ENCODE data around the gene STAT1. TPM values are rescaled to one million over a fixed set of nuclear protein-coding genes. Genes with fewer than 3 reads are reported as not detected.

Gene STAT1
- total RNA-seq, 2 donors from 2014 or later = 57.9 to 88.4 TPM

DNA sequence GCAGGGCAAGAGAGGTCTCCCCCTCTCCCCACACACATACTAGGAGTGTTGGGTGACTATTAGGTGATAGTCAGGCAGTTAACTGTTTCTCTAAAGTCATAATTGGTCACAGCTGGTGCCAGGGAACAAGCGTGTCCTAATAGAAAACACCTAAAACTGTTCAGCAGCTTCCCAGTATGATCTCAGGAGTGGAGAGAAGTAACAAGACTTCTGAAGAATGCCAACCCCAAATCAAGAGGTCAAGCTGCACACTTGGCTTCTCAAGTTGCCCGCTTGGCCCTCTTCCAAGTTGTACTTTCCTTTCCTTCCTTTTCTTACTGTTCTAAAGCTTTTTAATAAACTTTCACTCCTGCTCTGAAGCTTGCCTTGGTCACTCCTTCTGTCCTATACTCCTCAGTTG lies 22.4 kb upstream of the STAT1 start:
- DNase-seq (ENCODE audit: low spot score) = no peak
- intact Hi-C loops (cut with DNase I) = no loop called here

GRCh38 chr2:191032588-191033429 lies 18.8 kb upstream of the STAT1 start:
- DNase-seq (ENCODE audit: low spot score) = no peak
- intact Hi-C loops (cut with DNase I) = loop anchor here in 1 of 2 donors (5.0 kb wide), 1 partner anchor 256 kb away; no protein-coding TSS in a partner anchor

GRCh38 chr2:191031256-191031655 lies 17.3 kb upstream of the STAT1 start:
- intact Hi-C loops (cut with DNase I) = loop anchor here in 1 of 2 donors (5.0 kb wide), 1 partner anchor 254 kb away; no protein-coding TSS in a partner anchor
- DNase-seq (ENCODE audit: low spot score) = no peak

DNA sequence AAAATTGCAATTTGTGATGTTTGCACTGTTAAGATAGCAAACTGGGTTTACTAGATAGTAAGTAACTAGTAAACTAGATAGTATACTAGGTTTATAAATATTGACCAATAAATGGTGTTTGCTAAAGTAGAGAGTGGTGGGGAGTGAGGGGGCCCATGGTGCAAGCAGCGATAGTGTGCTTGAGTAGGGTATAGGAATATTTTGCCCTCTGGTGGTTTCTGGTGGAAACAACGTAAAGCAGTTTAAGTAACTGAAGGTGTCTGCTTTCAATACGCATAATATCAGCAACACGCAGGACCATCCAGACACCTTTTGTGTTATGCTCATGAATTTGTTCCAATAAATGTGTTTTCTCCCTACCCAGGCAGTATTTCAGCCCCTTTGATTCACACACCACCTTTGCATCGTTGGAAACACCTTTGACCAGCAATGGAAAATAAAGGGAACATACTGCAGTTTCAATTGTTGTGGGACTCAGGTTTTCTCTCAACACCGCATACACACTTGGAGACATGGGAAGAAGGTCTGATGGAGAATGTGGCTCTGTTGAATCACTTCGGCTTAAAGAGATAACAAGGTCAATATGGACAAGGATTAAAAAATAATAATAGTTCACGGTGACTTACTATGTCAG lies 16.7 kb upstream of the STAT1 start:
- DNase-seq (ENCODE audit: low spot score) = no peak
- intact Hi-C loops (cut with DNase I) = loop anchor here in 1 of 2 donors (5.0 kb wide), 1 partner anchor 253 kb away; no protein-coding TSS in a partner anchor

DNA sequence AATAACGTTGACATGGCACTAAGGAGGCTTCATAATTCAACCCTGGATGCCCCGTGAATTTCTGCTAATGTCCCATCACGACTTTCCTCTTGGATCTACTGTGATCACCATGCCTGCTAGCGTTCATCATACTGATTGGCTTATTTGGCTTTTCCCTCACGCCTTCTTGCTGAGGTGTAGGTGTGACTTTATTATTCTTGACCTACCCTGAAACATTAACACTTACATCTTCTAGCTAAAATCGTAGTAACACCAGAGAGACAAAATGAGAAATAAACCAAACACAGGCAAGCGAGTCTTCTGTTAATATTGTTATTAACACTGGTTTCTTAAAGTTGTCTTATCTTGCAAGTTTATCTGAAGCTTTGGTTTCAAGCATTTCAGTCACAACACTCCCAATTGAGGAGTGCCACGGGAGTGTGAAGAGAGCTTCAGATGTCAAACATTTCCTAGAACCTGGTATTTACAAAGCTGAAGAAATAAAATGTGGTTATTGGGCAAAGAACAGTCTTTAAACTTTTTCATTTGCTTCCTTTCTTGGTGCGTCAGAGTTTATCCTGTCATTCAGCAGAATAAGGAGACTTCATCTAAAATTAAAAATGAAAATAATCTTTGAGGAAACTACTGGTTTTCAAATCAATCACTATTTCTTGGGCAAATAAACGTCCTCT lies 15.4 kb upstream of the STAT1 start:
- intact Hi-C loops (cut with DNase I) = loop anchor here in 1 of 2 donors (10.0 kb wide), 1 partner anchor 245 kb away; no protein-coding TSS in a partner anchor
- no peak for DNase-seq (ENCODE audit: low spot score)

DNA sequence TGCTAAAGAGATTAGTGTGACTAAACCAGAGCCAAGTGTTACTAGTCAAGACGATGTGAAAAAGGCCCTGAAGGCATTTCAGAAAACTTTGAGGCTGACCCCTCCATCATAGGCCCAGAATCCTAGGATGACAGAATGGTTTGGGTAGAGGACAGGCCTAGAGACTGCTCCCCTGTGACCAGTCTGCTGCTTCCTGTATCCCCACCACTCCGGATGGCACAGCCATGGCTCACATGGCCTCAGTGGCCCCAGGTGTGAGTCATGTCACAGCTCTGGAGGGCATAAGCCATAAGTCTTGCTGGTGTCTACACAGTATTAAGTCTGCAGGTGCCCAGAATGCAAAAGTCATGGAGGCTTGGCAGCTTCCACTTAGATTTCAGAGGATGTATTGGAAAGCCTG lies 12.4 kb upstream of the STAT1 start:
- intact Hi-C loops (cut with DNase I) = loop anchor here in 1 of 2 donors (10.0 kb wide), 1 partner anchor 242 kb away; no protein-coding TSS in a partner anchor
- no peak for DNase-seq (ENCODE audit: low spot score)

GRCh38 chr2:191025135-191025534 lies 11.2 kb upstream of the STAT1 start:
- DNase-seq (ENCODE audit: low spot score) = no peak
- intact Hi-C loops (cut with DNase I) = loop anchor here in 1 of 2 donors (10.0 kb wide), 1 partner anchor 240 kb away; no protein-coding TSS in a partner anchor

DNA sequence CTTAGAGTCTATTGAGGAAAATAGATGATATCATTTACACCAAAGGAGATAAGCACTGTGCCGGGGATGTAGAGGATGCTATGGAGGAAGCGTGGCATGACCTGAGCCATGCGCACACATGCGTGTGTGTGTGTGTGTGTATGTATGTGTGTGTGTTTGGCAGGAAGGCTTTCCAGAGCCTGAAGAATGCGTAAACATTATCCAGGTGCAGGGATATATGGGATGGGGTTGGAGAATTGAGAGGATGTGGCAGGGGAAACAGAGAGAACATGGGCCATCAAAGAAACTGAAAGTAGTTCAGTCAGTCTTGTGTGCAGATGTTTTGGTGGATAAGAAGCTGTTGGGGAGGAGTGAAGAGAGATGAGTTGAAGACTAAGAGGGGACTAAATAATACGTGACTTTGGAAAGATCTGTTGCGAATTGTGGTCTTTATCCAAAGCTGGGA lies 9.3 kb upstream of the STAT1 start:
- no peak for DNase-seq (ENCODE audit: low spot score)
- intact Hi-C loops (cut with DNase I) = loop anchor here in 1 of 2 donors (10.0 kb wide), 1 partner anchor 238 kb away; no protein-coding TSS in a partner anchor

GRCh38 chr2:191020742-191021381 lies 6.9 kb upstream of the STAT1 start:
- intact Hi-C loops (cut with DNase I) = loop anchor here in 1 of 2 donors (10.0 kb wide), 1 partner anchor 236 kb away; no protein-coding TSS in a partner anchor
- DNase-seq (ENCODE audit: low spot score) = no peak

GRCh38 chr2:191020221-191020741 lies 6.3 kb upstream of the STAT1 start:
- intact Hi-C loops (cut with DNase I) = loop anchor here in 1 of 2 donors (10.0 kb wide), 1 partner anchor 235 kb away; no protein-coding TSS in a partner anchor
- peak; percentile 97 for DNase-seq (ENCODE audit: low spot score)

DNA sequence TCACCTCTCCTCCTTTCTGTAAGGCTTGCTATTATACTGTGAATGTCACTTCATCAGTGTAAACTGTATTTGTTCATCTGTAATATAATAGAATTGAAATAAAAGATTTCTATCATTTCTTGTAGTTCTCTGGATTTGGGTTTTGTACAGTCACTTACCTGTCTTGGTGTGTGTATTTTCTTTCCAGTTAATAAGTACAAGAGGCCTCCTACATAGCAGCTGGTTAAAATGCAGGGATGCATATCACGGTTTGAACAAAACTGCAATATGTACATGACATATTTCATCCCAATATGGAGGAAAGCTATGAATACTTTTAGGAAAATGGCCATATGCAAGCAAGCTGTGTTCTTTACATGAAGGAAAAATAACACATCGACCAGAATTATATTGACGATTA lies 5.4 kb upstream of the STAT1 start:
- DNase-seq (ENCODE audit: low spot score) = no peak
- intact Hi-C loops (cut with DNase I) = no loop called here

DNA sequence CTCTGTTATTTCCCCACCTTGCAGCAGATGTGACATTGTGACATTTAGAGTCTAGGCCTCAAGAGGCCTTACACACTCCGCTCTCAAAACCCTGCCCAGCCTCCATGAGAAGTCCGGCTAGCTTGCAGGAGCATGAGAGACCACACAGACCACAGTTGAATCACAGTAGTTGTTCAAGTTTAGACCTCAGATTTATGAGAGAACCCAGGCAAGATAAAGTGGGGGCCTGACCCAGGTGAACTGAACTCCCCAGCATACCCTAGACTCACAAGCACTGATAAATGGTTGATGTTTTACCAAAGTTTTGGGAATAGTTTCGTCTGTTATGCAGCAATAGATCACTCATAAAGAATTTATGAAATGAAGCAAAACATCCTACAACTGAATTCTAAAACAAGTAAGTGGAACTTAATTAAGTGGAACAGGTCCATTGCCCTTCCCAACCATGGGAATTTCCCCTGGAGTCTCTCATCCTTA lies 4.7 kb upstream of the STAT1 start:
- intact Hi-C loops (cut with DNase I) = no loop called here

GRCh38 chr2:191018048-191018447 lies 4.1 kb upstream of the STAT1 start:
- intact Hi-C loops (cut with DNase I) = no loop called here
- no peak for DNase-seq (ENCODE audit: low spot score)

More for the DNA sequence above, 4.7 kb upstream of the STAT1 start:
- DNase-seq (ENCODE audit: low spot score) = no peak

DNA sequence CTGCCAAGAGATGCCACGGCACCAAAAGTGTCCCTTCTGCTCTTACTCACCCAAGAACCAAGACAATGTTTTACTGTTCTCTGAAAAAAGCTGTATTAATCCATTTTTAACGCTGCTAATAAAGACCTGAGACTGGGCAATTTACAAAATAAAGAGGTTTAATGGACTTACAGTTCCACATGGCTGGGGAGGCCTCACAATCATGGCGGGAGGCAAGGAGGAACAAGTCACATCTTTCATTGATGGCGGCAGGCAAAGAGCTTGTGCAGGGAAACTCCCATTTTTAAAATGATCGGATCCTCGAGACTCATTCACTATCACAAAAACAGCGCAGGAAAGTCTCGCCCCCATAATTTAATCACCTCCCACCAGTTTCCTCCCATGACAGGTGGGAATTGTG lies 1.9 kb upstream of the STAT1 start:
- DNase-seq (ENCODE audit: low spot score) = no peak
- intact Hi-C loops (cut with DNase I) = no loop called here

- intact Hi-C loops (cut with DNase I) = no loop called here
- DNase-seq (ENCODE audit: low spot score) = no peak
Measured at GRCh38 chr2:191015239-191015638, 1.3 kb upstream of the STAT1 start.

- DNase-seq (ENCODE audit: low spot score) = no peak
- intact Hi-C loops (cut with DNase I) = no loop called here
Measured at GRCh38 chr2:191014653-191015020, 666 bp upstream of the STAT1 start.

GRCh38 chr2:191013682-191013931 lies 364 bp downstream of the STAT1 start:
- intact Hi-C loops (cut with DNase I) = no loop called here

DNA sequence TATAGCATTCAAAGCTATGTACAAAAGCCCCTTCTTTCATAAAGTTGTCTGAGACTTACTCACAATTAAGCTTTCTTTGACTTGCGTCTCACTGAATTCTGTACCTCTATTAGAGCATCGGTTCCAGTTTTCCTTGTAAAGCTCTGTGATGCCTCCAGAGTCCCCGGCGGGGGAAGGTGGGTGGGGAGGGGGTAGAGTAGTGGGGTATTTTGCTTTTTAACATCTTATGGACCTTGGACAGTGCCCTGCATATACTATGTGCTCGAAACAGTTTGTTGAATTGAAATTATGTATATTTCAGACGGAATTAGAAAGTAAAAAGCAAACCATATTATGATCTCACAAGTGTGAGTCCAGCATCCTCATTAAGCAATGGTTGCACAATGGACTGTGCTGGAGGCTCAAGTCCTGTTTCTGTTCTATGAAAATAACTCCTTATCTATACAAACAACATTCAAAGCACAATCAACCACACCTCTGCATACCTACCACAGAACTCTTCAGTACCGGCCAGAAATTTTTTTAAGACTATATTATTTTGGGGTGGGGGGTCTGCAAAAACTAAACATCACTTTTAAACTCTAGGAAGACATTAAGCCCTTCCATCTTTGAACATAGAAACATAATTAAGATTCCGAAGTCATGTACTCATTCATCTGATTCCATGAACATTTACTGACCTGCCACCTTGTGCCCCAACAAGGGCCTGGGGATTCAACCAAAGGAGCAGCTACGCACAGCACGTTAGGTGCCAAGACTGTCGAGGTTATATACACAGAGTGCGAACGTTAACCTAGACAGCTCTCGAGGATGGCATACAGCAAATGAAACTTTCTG lies 908 bp downstream of the STAT1 start:
- no peak for DNase-seq (ENCODE audit: low spot score)
- intact Hi-C loops (cut with DNase I) = no loop called here

More at GRCh38 chr2:191013682-191013931, 364 bp downstream of the STAT1 start:
- no peak for DNase-seq (ENCODE audit: low spot score)

Measured in posterior vena cava (tissue), 2 donors.